GM12878 (cell line): Measurements from ENCODE around the gene ODAD2. TPM values are rescaled to one million over a fixed set of nuclear protein-coding genes. Genes with fewer than 3 reads are reported as not detected.

ENCODE experiments used
- ATAC-seq: fragments of 200-7000 bp; cut with Tn5 transposase; 3 replicates; pipeline ENCODE4 v1.9.1; 2020; ENCODE audit warnings: mild to moderate bottlenecking, moderate library complexity
- BruUV-seq: library from RNA; stranded (reverse); fragments of 400-500 nt; replicated peaks from 2 replicates; lab custom pipeline; 2021; lab: Mats Ljungman, UMichigan
- CTCF ChIA-PET: fragments of 300-600 bp; sonication (Branson Sonifier 250); formaldehyde crosslinking; extraction: SDS; loops from one replicate; lab custom pipeline; 2021; ENCODE audit warnings: inconsistent platforms; lab: Yijun Ruan, JAX
- POLR2A ChIA-PET: fragments of 350-600 bp; formaldehyde crosslinking; extraction: SDS; loops from one replicate; lab custom pipeline; 2021; ENCODE audit warnings: inconsistent platforms; lab: Charles Lee
- RAD21 ChIA-PET: fragments of 300-600 bp; sonication (Branson Sonifier 250); formaldehyde crosslinking; loops from one replicate; lab custom pipeline; 2023; ENCODE audit warnings: antibody characterized with exemption; ENCODE audit not compliant: unreplicated experiment; lab: Charles Lee
- SMC1A ChIA-PET: fragments of 300-600 bp; sonication (Branson Sonifier 250); formaldehyde crosslinking; loops from one replicate; lab custom pipeline; 2023; ENCODE audit not compliant: unreplicated experiment, uncharacterized antibody; lab: Charles Lee
- DNase-seq: peaks from one replicate; pipeline ENCODE4 v3.0.0-alpha.2; 2011; ENCODE audit warnings: low read depth, low spot score
- FAIRE-seq: peaks from 3 replicates; lab custom pipeline; 2011; peaks lifted over from hg19 to GRCh38; lab: Jason Lieb, UNC
- H2AFZ ChIP-seq: 2 replicates; pipeline ENCODE4 v1.6.0; 2011; ENCODE audit warnings: low read depth, low read length, control low read depth; ENCODE audit not compliant: control insufficient read depth
- H3K27ac ChIP-seq: 2 replicates; pipeline ENCODE4 v1.5.1; 2011; ENCODE audit warnings: control low read depth; ENCODE audit not compliant: control insufficient read depth, insufficient read depth
- H3K27me3 ChIP-seq, 2 experiments: replicated peaks in 1 of 2; 2 replicates each; pipeline versions ENCODE4 v1.6.0 to v1.6.1; 2011; ENCODE audit warnings: low read length in 1 of 2; ENCODE audit not compliant: control insufficient read depth in 2 of 2, insufficient read depth in 2 of 2
- H3K36me3 ChIP-seq, 2 experiments: 2 replicates each; pipeline ENCODE4 v1.5.1; 2011; ENCODE audit warnings: low read length in 1 of 2; ENCODE audit not compliant: control insufficient read depth in 2 of 2, insufficient read depth in 2 of 2
- H3K4me1 ChIP-seq: 2 replicates; pipeline ENCODE4 v1.6.1; 2011; ENCODE audit warnings: mild to moderate bottlenecking, low read length, moderate library complexity, mixed read lengths; ENCODE audit not compliant: control insufficient read depth, insufficient read depth
- H3K4me2 ChIP-seq: 2 replicates; pipeline ENCODE4 v1.6.0; 2011; ENCODE audit warnings: control low read depth; ENCODE audit not compliant: control insufficient read depth, insufficient read depth
- H3K4me3 ChIP-seq: fragments of 200-600 bp; sonication (generic); 2 replicates; pipeline ENCODE4 v1.5.1; 2016
- H3K79me2 ChIP-seq: 2 replicates; pipeline ENCODE4 v1.6.0; 2011; ENCODE audit warnings: low read length; ENCODE audit not compliant: control insufficient read depth, insufficient read depth
- H3K9ac ChIP-seq: 2 replicates; pipeline ENCODE4 v1.8.0; 2011; ENCODE audit warnings: low read length, control low read depth, mixed read lengths; ENCODE audit not compliant: control insufficient read depth, insufficient read depth
- H3K9me3 ChIP-seq: replicated peaks from 3 replicates; pipeline ENCODE4 v1.5.1; 2011; ENCODE audit warnings: mild to moderate bottlenecking, low read length; ENCODE audit not compliant: control insufficient read depth, insufficient read depth
- H4K20me1 ChIP-seq: 2 replicates; pipeline ENCODE4 v1.6.0; 2011; ENCODE audit not compliant: control insufficient read depth, insufficient read depth
- BMI1 ChIP-seq: fragments of 450-650 bp; IDR thresholded peaks from 2 replicates; pipeline ENCODE4 v1.6.1; 2016; ENCODE audit warnings: mild to moderate bottlenecking, moderate library complexity, borderline replicate concordance
- CREM ChIP-seq: IDR thresholded peaks from 2 replicates; pipeline ENCODE4 v1.6.1; 2014; ENCODE audit warnings: antibody characterized with exemption, low read depth
- GABPA ChIP-seq: IDR thresholded peaks from 2 replicates; pipeline ENCODE4 v1.6.1; 2014; ENCODE audit warnings: antibody characterized with exemption, low read depth, mild to moderate bottlenecking, inconsistent platforms
- NR2F1 ChIP-seq: fragments of 450-650 bp; conservative IDR thresholded peaks from 2 replicates; pipeline ENCODE4 v1.6.1; 2017; ENCODE audit warnings: mild to moderate bottlenecking
- RAD21 ChIP-seq: IDR thresholded peaks from 2 replicates; pipeline ENCODE4 v1.6.1; 2011; ENCODE audit warnings: mild to moderate bottlenecking, low read depth, low read length, moderate library complexity; ENCODE audit not compliant: insufficient read depth
- SREBF1 ChIP-seq: IDR thresholded peaks from 2 replicates; pipeline ENCODE4 v1.6.1; 2012; ENCODE audit warnings: mild to moderate bottlenecking, low read length
- ZNF274 ChIP-seq: IDR thresholded peaks from one replicate; pipeline ENCODE4 v1.8.0; 2011; ENCODE audit not compliant: insufficient read length, insufficient read depth
- WGBS: methylation state at CpG from one replicate; pipeline ENCODE4 v1.1.6; 2016; ENCODE audit warnings: low lambda C conversion rate; ENCODE audit not compliant: insufficient replicate concordance, insufficient coverage; ENCODE audit errors: missing lambda C conversion rate; 5-methylcytosine and 5-hydroxymethylcytosine counted together
- in situ Hi-C: fragments of 300-500 bp; cut with MboI; formaldehyde crosslinking; loops from 9 replicates; pipeline ENCODE4 v1.14.3; 2018; ENCODE audit warnings: mixed read lengths
- intact Hi-C: fragments of 100-400 bp; cut with micrococcal nuclease; formaldehyde crosslinking; loops from one replicate; pipeline ENCODE4 v1.14.2; 2022; ENCODE audit not compliant: unreplicated experiment
- polyA plus RNA-seq, 11 experiments: library from polyadenylated mRNA; depleted of rRNA in 4 of 11; unstranded in 6 of 11; stranded (reverse) in 5 of 11; fragments of >200 nt; fragmentation: Nextera tagmentation in 4 of 11; fragmentation: Illumina TruSeq in 1 of 11; extraction: Ambion mirVana in 4 of 11; extraction: Trizol in 1 of 11; gene quantifications; 1 replicate in 1 of 11; 2 replicates in 10 of 11; pipeline versions ENCODE4 v1.2.1 to v1.2.3, GENCODE V29; 2011 to 2016; ENCODE audit warnings: inconsistent platforms in 2 of 11, missing spikeins in 2 of 11, low read depth in 1 of 11
- total RNA-seq, 4 experiments: library from RNA; depleted of rRNA in 3 of 4; stranded (reverse); fragments of >200 nt in 3 of 4; fragmentation: Illumina TruSeq in 1 of 4; extraction: Trizol in 1 of 4; gene quantifications; 2 replicates each; pipeline versions ENCODE4 v1.2.1 to v1.2.3, GENCODE V29; 2013 to 2021
- TF ChIP-seq, protein P1 (sequence below): fragments of 450-650 bp; IDR thresholded peaks from 2 replicates; pipeline ENCODE4 v1.6.1; 2017; ENCODE audit warnings: mild to moderate bottlenecking
- TF ChIP-seq, protein P2 (sequence below): IDR thresholded peaks from 2 replicates; pipeline ENCODE4 v1.6.1; 2011; ENCODE audit warnings: borderline replicate concordance, low read depth, mild to moderate bottlenecking, moderate library complexity, mixed read lengths, low read length; ENCODE audit not compliant: insufficient read depth; ENCODE audit errors: extremely low read length
- TF ChIP-seq, protein P3 (sequence below): fragments of 450-650 bp; IDR thresholded peaks from 2 replicates; pipeline ENCODE4 v1.6.1; 2018; ENCODE audit warnings: borderline replicate concordance, mild to moderate bottlenecking; ENCODE audit not compliant: partially characterized antibody
- TF ChIP-seq, protein P4 (sequence below): IDR thresholded peaks from 2 replicates; pipeline ENCODE4 v1.6.1; 2012; ENCODE audit warnings: low read depth, low read length, improper control_type of control experiment

Gene ODAD2
- total and polyA plus RNA-seq, 10 of the 15 experiments (the other 5 are each of a cell fraction or from before 2014, with no cell fraction given): not detected

DNA sequence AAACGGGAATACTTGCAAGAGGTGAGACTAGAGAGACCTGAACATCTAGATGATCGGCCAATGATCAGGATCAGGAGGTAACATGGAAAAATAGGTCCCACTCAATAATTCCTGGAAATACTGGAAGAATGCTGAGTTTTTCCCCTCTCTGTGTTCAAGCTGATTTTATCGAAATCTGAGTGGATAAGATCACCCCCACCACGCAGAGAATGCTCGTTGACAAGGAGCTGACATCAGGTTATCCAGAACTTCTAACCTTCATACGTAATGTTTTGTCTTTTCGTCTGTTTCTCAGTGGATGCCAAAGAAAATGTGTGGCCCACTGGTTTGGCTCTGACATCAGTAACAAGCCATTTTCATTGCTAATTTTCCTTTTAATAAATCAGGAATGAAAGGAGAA lies 194.7 kb downstream of the ODAD2 start:
- intact Hi-C loops: no loop called here
- Histone ChIP-seq H4K20me1 (no peaks in the 10 kb centered on the region), H3K9me3 (no peaks in the 10 kb centered on the region), H3K4me3 (no peak overlapping the region), H3K9ac (no peak overlapping the region), H3K27ac (no peak overlapping the region), H3K27me3 (peaks cover 0 to 2% of the 10 kb centered on the region in 2 experiments; a peak in 3 of 4 replicates), H3K4me2 (no peak overlapping the region), H3K36me3 (no peaks in the 10 kb centered on the region), H2AFZ (no peak overlapping the region), H3K79me2 (no peaks in the 10 kb centered on the region), H3K4me1 (no peaks in the 10 kb centered on the region)
- ATAC-seq (no peak), FAIRE-seq (no peak), DNase-seq (no peak)
- in situ Hi-C loops: no loop called here
- 2% methylated on average over 7 of the region's 7 CpGs for WGBS
- CTCF ChIA-PET: interaction anchor here (0.6 kb wide), 1 partner anchor 13 kb away, joined by 3 read pairs; no protein-coding TSS in a partner anchor
- RAD21 ChIA-PET: no interaction called here
- POLR2A ChIA-PET: no interaction called here
- BruUV-seq: no TSS peak
- TF ChIP-seq, protein P1, sequence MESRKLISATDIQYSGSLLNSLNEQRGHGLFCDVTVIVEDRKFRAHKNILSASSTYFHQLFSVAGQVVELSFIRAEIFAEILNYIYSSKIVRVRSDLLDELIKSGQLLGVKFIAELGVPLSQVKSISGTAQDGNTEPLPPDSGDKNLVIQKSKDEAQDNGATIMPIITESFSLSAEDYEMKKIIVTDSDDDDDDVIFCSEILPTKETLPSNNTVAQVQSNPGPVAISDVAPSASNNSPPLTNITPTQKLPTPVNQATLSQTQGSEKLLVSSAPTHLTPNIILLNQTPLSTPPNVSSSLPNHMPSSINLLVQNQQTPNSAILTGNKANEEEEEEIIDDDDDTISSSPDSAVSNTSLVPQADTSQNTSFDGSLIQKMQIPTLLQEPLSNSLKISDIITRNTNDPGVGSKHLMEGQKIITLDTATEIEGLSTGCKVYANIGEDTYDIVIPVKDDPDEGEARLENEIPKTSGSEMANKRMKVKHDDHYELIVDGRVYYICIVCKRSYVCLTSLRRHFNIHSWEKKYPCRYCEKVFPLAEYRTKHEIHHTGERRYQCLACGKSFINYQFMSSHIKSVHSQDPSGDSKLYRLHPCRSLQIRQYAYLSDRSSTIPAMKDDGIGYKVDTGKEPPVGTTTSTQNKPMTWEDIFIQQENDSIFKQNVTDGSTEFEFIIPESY: no peak
- no peak for TF ChIP-seq ZNF274
- SMC1A ChIA-PET: no interaction called here

DNA sequence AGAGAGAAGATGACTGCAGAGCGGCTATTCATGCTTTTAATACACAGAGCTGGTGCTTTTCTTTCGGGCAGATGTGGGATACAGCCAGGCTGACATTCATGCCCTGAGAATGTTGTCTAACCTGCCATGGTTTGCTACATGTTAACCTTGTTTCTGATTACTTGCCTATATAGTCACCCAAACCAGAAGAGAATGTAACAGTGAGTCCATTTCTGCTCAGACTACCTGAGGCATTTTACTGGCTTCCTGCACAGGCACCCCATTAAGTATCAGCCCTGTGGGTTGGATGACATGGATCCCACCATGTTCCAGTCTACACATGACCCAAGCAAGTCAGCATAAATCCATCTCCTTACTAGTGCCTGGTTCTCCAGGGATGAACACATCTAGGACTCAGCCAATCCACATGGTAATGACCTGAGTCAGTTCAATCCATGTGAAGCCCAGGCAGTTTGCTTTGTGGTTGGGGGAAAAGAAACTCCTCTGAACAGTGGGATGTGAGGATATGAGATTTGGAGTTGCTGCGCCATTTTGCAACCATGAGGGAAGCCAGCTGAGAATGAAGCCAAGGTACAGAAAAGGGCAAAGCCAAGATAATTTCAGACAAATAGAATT lies 197.6 kb downstream of the ODAD2 start:
- Histone ChIP-seq H3K4me3 (no peak overlapping the region), H3K79me2 (no peaks in the 10 kb centered on the region), H3K4me2 (no peak overlapping the region), H4K20me1 (no peaks in the 10 kb centered on the region), H3K36me3 (no peaks in the 10 kb centered on the region), H3K9me3 (no peaks in the 10 kb centered on the region), H3K27me3 (peaks cover 0 to 2% of the 10 kb centered on the region in 2 experiments; a peak in 2 of 4 replicates), H3K27ac (no peak overlapping the region), H2AFZ (no peak overlapping the region), H3K9ac (no peak overlapping the region), H3K4me1 (no peaks in the 10 kb centered on the region)
- ChIA-PET RAD21 (no interaction called here), SMC1A (no interaction called here), CTCF (no interaction called here), POLR2A (no interaction called here)
- no peak for FAIRE-seq
- in situ Hi-C loops (no loop called here), intact Hi-C loops (no loop called here)
- no peak for ATAC-seq
- no TSS peak for BruUV-seq
- DNase-seq: no peak
- 14% methylated on average over 3 of the region's 3 CpGs for WGBS
- no peak for TF ChIP-seq NR2F1
- TF ChIP-seq, protein P2, sequence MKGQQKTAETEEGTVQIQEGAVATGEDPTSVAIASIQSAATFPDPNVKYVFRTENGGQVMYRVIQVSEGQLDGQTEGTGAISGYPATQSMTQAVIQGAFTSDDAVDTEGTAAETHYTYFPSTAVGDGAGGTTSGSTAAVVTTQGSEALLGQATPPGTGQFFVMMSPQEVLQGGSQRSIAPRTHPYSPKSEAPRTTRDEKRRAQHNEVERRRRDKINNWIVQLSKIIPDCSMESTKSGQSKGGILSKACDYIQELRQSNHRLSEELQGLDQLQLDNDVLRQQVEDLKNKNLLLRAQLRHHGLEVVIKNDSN: no peak
- TF ChIP-seq BMI1: no peak
- TF ChIP-seq, protein P3, sequence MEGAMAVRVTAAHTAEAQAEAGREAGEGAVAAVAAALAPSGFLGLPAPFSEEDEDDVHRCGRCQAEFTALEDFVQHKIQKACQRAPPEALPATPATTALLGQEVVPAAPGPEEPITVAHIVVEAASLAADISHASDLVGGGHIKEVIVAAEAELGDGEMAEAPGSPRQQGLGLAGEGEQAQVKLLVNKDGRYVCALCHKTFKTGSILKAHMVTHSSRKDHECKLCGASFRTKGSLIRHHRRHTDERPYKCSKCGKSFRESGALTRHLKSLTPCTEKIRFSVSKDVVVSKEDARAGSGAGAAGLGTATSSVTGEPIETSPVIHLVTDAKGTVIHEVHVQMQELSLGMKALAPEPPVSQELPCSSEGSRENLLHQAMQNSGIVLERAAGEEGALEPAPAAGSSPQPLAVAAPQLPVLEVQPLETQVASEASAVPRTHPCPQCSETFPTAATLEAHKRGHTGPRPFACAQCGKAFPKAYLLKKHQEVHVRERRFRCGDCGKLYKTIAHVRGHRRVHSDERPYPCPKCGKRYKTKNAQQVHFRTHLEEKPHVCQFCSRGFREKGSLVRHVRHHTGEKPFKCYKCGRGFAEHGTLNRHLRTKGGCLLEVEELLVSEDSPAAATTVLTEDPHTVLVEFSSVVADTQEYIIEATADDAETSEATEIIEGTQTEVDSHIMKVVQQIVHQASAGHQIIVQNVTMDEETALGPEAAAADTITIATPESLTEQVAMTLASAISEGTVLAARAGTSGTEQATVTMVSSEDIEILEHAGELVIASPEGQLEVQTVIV: no peak
- no peak for TF ChIP-seq CREM
- TF ChIP-seq, protein P4, sequence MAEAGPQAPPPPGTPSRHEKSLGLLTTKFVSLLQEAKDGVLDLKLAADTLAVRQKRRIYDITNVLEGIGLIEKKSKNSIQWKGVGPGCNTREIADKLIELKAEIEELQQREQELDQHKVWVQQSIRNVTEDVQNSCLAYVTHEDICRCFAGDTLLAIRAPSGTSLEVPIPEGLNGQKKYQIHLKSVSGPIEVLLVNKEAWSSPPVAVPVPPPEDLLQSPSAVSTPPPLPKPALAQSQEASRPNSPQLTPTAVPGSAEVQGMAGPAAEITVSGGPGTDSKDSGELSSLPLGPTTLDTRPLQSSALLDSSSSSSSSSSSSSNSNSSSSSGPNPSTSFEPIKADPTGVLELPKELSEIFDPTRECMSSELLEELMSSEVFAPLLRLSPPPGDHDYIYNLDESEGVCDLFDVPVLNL: no peak
- no peak for TF ChIP-seq RAD21
- TF ChIP-seq SREBF1: no peak
- TF ChIP-seq GABPA: no peak
